HCT116 (cell line): ENCODE data around the gene ADAM11.

Source experiments
- EGR1 ChIP-seq: IDR thresholded peaks from 2 replicates; pipeline ENCODE4 v1.6.1; 2012; ENCODE audit warnings: low read depth
- EZH2 ChIP-seq: fragments of 200-600 bp; sonication (generic); IDR thresholded peaks from 2 replicates; pipeline ENCODE4 v1.6.1; 2017; ENCODE audit warnings: antibody characterized with exemption, mixed run types
- EZH2phosphoT487 ChIP-seq: fragments of 200-600 bp; IDR thresholded peaks from 2 replicates; pipeline ENCODE4 v1.6.1; 2018; ENCODE audit warnings: antibody characterized with exemption, borderline replicate concordance
- POLR2A ChIP-seq: IDR thresholded peaks from 2 replicates; pipeline ENCODE4 v1.7.0; 2011; ENCODE audit warnings: borderline replicate concordance; ENCODE audit not compliant: insufficient read depth, insufficient read length; ENCODE audit errors: extremely low read depth
- POLR2AphosphoS5 ChIP-seq: IDR thresholded peaks from 2 replicates; pipeline ENCODE4 v1.6.1; 2011; ENCODE audit warnings: mild to moderate bottlenecking, low read depth, low read length, moderate library complexity
- RAD21 ChIP-seq: IDR thresholded peaks from 2 replicates; pipeline ENCODE4 v1.6.1; 2012; ENCODE audit warnings: low read depth, mild to moderate bottlenecking
- SIN3A ChIP-seq: IDR thresholded peaks from 2 replicates; pipeline ENCODE4 v1.6.1; 2012; ENCODE audit warnings: low read depth
- YY1 ChIP-seq: IDR thresholded peaks from 2 replicates; pipeline ENCODE4 v1.6.1; 2011; ENCODE audit warnings: low read length, low read depth, moderate library complexity, mild to moderate bottlenecking; ENCODE audit not compliant: insufficient replicate concordance; ENCODE audit errors: extremely low read depth
- ZNF274 ChIP-seq: fragments of 200-500 bp; sonication (Bioruptor generic); IDR thresholded peaks from 2 replicates; pipeline ENCODE4 v1.6.1; 2014; ENCODE audit warnings: mild to moderate bottlenecking, low read depth, low read length, inconsistent platforms
- TF ChIP-seq, protein P1 (sequence below), 3 experiments: fragments of 200-600 bp in 1 of 3; sonication (generic) in 1 of 3; IDR thresholded peaks in 2 of 3; conservative IDR thresholded peaks in 1 of 3; 2 replicates each; pipeline ENCODE4 v1.5.1; 2012 to 2017; ENCODE audit warnings: low read depth in 2 of 3, low read length in 2 of 3, antibody characterized with exemption in 1 of 3, borderline replicate concordance in 1 of 3, control low read depth in 1 of 3, mild to moderate bottlenecking in 1 of 3, mixed read lengths in 1 of 3, mixed run types in 1 of 3, moderate library complexity in 1 of 3; ENCODE audit not compliant: insufficient read depth in 1 of 3
- TF ChIP-seq, protein P2 (sequence below): IDR thresholded peaks from 2 replicates; pipeline ENCODE4 v1.6.1; 2012
- TF ChIP-seq, protein P3 (sequence below): IDR thresholded peaks from 2 replicates; pipeline ENCODE4 v1.6.1; 2012

DNA sequence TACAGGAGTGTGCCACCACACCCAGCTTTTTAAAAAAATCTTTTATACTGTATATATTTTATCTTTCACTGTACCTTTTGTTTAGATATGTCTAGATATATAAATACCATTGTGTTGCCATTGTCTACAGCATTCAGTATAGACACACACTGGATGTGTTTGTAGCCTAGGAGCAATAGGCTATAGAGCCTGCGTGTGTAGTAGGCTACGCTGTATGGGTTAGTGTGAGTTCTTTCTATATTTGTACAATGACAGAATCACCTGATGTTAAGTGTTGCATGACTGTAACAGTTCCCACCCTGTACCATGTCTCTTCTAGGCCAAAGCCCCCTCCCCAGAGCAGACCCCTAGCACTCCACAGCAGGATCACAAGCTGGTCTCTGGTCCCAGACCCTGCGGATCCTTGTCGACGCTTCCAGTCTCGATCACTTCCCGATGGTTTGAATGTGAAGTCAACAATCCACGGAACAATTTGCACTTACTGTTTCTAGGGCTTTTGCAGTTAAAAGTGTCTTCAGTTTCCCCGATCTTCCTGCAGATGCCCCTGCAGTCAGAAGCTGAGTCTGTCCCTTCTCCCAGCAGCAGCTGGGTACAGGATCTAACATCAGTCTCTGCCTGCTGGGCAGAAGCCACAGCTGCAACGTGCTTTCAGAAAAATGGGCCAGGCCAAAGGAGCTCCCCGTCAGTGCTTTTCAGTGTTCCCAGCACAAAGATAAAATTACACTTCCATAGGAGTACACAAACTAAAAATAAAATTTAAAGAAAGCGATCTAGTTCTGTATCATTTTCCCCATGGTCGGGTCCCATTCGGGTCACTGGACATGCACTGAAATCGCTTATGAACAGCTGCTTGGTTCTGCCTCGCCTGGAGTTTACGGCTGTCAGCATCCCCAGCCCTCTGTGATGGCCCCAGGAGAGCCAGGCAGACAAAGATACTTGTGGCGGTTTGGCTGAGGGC lies 35.4 kb downstream of the ADAM11 start:
- TF ChIP-seq YY1 (no peak), POLR2A (no peak), EZH2phosphoT487 (no peak), ZNF274 (no peak), SIN3A (no peak), RAD21 (no peak), EZH2 (no peak), EGR1 (no peak), POLR2AphosphoS5 (no peak)
- TF ChIP-seq, protein P1, sequence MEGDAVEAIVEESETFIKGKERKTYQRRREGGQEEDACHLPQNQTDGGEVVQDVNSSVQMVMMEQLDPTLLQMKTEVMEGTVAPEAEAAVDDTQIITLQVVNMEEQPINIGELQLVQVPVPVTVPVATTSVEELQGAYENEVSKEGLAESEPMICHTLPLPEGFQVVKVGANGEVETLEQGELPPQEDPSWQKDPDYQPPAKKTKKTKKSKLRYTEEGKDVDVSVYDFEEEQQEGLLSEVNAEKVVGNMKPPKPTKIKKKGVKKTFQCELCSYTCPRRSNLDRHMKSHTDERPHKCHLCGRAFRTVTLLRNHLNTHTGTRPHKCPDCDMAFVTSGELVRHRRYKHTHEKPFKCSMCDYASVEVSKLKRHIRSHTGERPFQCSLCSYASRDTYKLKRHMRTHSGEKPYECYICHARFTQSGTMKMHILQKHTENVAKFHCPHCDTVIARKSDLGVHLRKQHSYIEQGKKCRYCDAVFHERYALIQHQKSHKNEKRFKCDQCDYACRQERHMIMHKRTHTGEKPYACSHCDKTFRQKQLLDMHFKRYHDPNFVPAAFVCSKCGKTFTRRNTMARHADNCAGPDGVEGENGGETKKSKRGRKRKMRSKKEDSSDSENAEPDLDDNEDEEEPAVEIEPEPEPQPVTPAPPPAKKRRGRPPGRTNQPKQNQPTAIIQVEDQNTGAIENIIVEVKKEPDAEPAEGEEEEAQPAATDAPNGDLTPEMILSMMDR (IDR thresholded peaks at IDR 0.05 in 2 of 3, conservative IDR thresholded peaks at IDR 0.05 in 1 of 3; ENCODE audit: borderline replicate concordance in 1 of 3, insufficient read depth in 1 of 3, low read depth in 2 of 3, low read length in 2 of 3): no peak
- TF ChIP-seq, protein P2, sequence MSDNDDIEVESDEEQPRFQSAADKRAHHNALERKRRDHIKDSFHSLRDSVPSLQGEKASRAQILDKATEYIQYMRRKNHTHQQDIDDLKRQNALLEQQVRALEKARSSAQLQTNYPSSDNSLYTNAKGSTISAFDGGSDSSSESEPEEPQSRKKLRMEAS: no peak
- TF ChIP-seq, protein P3, sequence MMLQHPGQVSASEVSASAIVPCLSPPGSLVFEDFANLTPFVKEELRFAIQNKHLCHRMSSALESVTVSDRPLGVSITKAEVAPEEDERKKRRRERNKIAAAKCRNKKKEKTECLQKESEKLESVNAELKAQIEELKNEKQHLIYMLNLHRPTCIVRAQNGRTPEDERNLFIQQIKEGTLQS: no peak
